Measurements from ENCODE around the gene MTHFD1L. TPM values are rescaled to one million over a fixed set of nuclear protein-coding genes. Genes with fewer than 3 reads are reported as not detected.

MTHFD1L gene
- total RNA-seq, 2 donors from 2014 or later, result 13.0 to 19.1 TPM

GRCh38 chr6:150890346-150890745 is 24.8 kb downstream of the MTHFD1L start:
- WGBS, 2 donors, result 84 to 95% methylated on average over 13 of the region's 13 CpGs
- no peaks in the 10 kb centered on the region for H3K36me3 ChIP-seq (replicated peaks in 1 of 2; ENCODE audit: insufficient read depth in 1 of 2, low read depth in 2 of 2)

GRCh38 chr6:150891888-150892485 is 26.5 kb downstream of the MTHFD1L start:
- peak; percentile 58 to 89 (median 82) for TF ChIP-seq CTCF (IDR thresholded peaks at IDR 0.05)
- TF ChIP-seq POLR2A (IDR thresholded peaks at IDR 0.05), result no peak
- DNase-seq, result peak; percentile 70 to 78 (median 74)
- no peaks in the 10 kb centered on the region for H3K9me3 ChIP-seq
- H3K27ac ChIP-seq, result no peak overlapping the region
- intact Hi-C loops (cut with DNase I), result loop anchor here (5.0 kb wide), 1 partner anchor 440 kb away; no protein-coding TSS in a partner anchor
- WGBS, 2 donors, result 14 to 16% methylated on average over 7 of the region's 7 CpGs
- no peak overlapping the region for H3K4me3 ChIP-seq
- H3K4me1 ChIP-seq, result no peaks in the 10 kb centered on the region
- no peaks in the 10 kb centered on the region for H3K27me3 ChIP-seq
- ATAC-seq, result peak; percentile 81
- no peaks in the 10 kb centered on the region for H3K36me3 ChIP-seq (replicated peaks in 1 of 2; ENCODE audit: insufficient read depth in 1 of 2, low read depth in 2 of 2)

More at GRCh38 chr6:150890346-150890745, 24.8 kb downstream of the MTHFD1L start:
- intact Hi-C loops (cut with DNase I), result loop anchor here (5.0 kb wide), 1 partner anchor 442 kb away; no protein-coding TSS in a partner anchor
- Histone ChIP-seq H3K27ac (no peak overlapping the region), H3K4me3 (no peak overlapping the region), H3K27me3 (no peaks in the 10 kb centered on the region), H3K4me1 (no peaks in the 10 kb centered on the region), H3K9me3 (no peaks in the 10 kb centered on the region)
- ATAC-seq, result no peak
- TF ChIP-seq CTCF (IDR thresholded peaks at IDR 0.05) (no peak), POLR2A (IDR thresholded peaks at IDR 0.05) (no peak)
- no peak for DNase-seq

GRCh38 chr6:150894191-150894744 is 28.8 kb downstream of the MTHFD1L start:
- Histone ChIP-seq H3K27ac (no peak overlapping the region), H3K36me3 (replicated peaks in 1 of 2; ENCODE audit: insufficient read depth in 1 of 2, low read depth in 2 of 2) (no peaks in the 10 kb centered on the region), H3K4me3 (no peak overlapping the region), H3K9me3 (no peaks in the 10 kb centered on the region), H3K4me1 (no peaks in the 10 kb centered on the region), H3K27me3 (no peaks in the 10 kb centered on the region)
- TF ChIP-seq CTCF (IDR thresholded peaks at IDR 0.05), result no peak
- no peak for TF ChIP-seq POLR2A (IDR thresholded peaks at IDR 0.05)
- ATAC-seq (no peak), DNase-seq (no peak)
- intact Hi-C loops (cut with DNase I), result loop anchor here (5.0 kb wide), 1 partner anchor 438 kb away; no protein-coding TSS in a partner anchor
- WGBS, 2 donors, result 82 to 85% methylated on average over 8 of the region's 8 CpGs

GRCh38 chr6:150894935-150895552 is 29.5 kb downstream of the MTHFD1L start:
- no peak for DNase-seq
- Histone ChIP-seq H3K36me3 (replicated peaks in 1 of 2; ENCODE audit: insufficient read depth in 1 of 2, low read depth in 2 of 2) (no peaks in the 10 kb centered on the region), H3K4me3 (no peak overlapping the region)

More at GRCh38 chr6:150894935-150895552, 29.5 kb downstream of the MTHFD1L start:
- intact Hi-C loops (cut with DNase I), result loop anchor here (5.0 kb wide), 1 partner anchor 437 kb away; no protein-coding TSS in a partner anchor
- WGBS, 2 donors, result 64 to 66% methylated on average over 12 of the region's 12 CpGs
- TF ChIP-seq CTCF (IDR thresholded peaks at IDR 0.05), result no peak
- no peak for TF ChIP-seq POLR2A (IDR thresholded peaks at IDR 0.05)
- Histone ChIP-seq H3K9me3 (no peaks in the 10 kb centered on the region), H3K27ac (no peak overlapping the region), H3K4me1 (no peaks in the 10 kb centered on the region), H3K27me3 (no peaks in the 10 kb centered on the region)
- no peak for ATAC-seq

Data from body of pancreas (tissue), 4 donors.